Measurements from ENCODE around the gene FBXO8. TPM values are rescaled to one million over a fixed set of nuclear protein-coding genes. Genes with fewer than 3 reads are reported as not detected.

FBXO8 gene
- total RNA-seq, 1 experiment from 2014 or later, result 5.8 TPM

DNA sequence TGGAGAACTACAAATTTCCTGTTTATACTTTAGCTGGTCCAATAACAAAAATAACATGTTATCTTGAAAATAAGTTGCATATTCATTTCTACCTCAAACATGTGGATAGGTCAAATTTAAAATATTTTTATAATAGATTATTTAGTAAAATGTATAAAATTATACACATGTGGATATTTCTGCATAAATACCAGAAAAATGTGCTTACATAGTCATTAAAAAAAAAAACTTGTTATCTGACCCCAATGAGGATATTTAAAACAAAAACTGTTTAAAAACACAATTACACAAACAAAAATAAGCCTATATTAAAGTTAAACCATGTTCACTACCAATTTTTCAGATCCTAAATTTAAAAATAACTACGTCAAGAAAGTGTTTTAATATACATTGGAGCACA is 28.1 kb downstream of the FBXO8 start:
- no peak overlapping the region for H3K27ac ChIP-seq (ENCODE audit: low read length)
- no peak overlapping the region for H3K4me3 ChIP-seq (ENCODE audit: low read depth in 2 of 2, low read length in 2 of 2)
- H3K36me3 ChIP-seq (ENCODE audit: control insufficient read depth, insufficient read depth, low read length), result no peaks in the 10 kb centered on the region
- H3K27me3 ChIP-seq (ENCODE audit: control insufficient read depth, insufficient read depth, low read length), result no peaks in the 10 kb centered on the region
- H3K4me1 ChIP-seq (ENCODE audit: control insufficient read depth, insufficient read depth, low read length), result no peaks in the 10 kb centered on the region
- ChIA-PET POLR2A (no interaction called here), CTCF (no interaction called here)
- in situ Hi-C loops (cut with HindIII; ENCODE audit: low pct_unique_long_range_greater_than_20kb, low sequenced_read_pairs), result no loop called here
- H3K9me3 ChIP-seq (ENCODE audit: control insufficient read depth, insufficient read depth, low read depth, low read length), result no peaks in the 10 kb centered on the region
- BruUV-seq (replicated peaks), result no TSS peak
- DNase-seq (ENCODE audit: low read depth, low spot score), result no peak
- TF ChIP-seq, protein P1, sequence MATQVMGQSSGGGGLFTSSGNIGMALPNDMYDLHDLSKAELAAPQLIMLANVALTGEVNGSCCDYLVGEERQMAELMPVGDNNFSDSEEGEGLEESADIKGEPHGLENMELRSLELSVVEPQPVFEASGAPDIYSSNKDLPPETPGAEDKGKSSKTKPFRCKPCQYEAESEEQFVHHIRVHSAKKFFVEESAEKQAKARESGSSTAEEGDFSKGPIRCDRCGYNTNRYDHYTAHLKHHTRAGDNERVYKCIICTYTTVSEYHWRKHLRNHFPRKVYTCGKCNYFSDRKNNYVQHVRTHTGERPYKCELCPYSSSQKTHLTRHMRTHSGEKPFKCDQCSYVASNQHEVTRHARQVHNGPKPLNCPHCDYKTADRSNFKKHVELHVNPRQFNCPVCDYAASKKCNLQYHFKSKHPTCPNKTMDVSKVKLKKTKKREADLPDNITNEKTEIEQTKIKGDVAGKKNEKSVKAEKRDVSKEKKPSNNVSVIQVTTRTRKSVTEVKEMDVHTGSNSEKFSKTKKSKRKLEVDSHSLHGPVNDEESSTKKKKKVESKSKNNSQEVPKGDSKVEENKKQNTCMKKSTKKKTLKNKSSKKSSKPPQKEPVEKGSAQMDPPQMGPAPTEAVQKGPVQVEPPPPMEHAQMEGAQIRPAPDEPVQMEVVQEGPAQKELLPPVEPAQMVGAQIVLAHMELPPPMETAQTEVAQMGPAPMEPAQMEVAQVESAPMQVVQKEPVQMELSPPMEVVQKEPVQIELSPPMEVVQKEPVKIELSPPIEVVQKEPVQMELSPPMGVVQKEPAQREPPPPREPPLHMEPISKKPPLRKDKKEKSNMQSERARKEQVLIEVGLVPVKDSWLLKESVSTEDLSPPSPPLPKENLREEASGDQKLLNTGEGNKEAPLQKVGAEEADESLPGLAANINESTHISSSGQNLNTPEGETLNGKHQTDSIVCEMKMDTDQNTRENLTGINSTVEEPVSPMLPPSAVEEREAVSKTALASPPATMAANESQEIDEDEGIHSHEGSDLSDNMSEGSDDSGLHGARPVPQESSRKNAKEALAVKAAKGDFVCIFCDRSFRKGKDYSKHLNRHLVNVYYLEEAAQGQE (IDR thresholded peaks at IDR 0.05; ENCODE audit: insufficient read depth in 1 of 2, low read depth in 2 of 2, low read length in 1 of 2), result no peak
- TF ChIP-seq TCF7L2 (IDR thresholded peaks at IDR 0.05; ENCODE audit: low read depth, low read length) (no peak), POLR2AphosphoS5 (IDR thresholded peaks at IDR 0.05; ENCODE audit: low read depth, low read length) (no peak), SIN3A (IDR thresholded peaks at IDR 0.05; ENCODE audit: borderline replicate concordance, insufficient read depth, low read depth, low read length) (no peak)
- TF ChIP-seq, protein P2, sequence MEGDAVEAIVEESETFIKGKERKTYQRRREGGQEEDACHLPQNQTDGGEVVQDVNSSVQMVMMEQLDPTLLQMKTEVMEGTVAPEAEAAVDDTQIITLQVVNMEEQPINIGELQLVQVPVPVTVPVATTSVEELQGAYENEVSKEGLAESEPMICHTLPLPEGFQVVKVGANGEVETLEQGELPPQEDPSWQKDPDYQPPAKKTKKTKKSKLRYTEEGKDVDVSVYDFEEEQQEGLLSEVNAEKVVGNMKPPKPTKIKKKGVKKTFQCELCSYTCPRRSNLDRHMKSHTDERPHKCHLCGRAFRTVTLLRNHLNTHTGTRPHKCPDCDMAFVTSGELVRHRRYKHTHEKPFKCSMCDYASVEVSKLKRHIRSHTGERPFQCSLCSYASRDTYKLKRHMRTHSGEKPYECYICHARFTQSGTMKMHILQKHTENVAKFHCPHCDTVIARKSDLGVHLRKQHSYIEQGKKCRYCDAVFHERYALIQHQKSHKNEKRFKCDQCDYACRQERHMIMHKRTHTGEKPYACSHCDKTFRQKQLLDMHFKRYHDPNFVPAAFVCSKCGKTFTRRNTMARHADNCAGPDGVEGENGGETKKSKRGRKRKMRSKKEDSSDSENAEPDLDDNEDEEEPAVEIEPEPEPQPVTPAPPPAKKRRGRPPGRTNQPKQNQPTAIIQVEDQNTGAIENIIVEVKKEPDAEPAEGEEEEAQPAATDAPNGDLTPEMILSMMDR (IDR thresholded peaks at IDR 0.05), result no peak
- intact Hi-C loops (cut with micrococcal nuclease; ENCODE audit: unreplicated experiment), result no loop called here
- no peak for ATAC-seq

GRCh38 chr4:174254613-174255012 is 28.9 kb downstream of the FBXO8 start:
- Histone ChIP-seq H3K4me3 (ENCODE audit: low read depth in 2 of 2, low read length in 2 of 2) (no peak overlapping the region), H3K36me3 (ENCODE audit: control insufficient read depth, insufficient read depth, low read length) (no peaks in the 10 kb centered on the region), H3K9me3 (ENCODE audit: control insufficient read depth, insufficient read depth, low read depth, low read length) (no peaks in the 10 kb centered on the region), H3K27ac (ENCODE audit: low read length) (no peak overlapping the region), H3K4me1 (ENCODE audit: control insufficient read depth, insufficient read depth, low read length) (no peaks in the 10 kb centered on the region), H3K27me3 (ENCODE audit: control insufficient read depth, insufficient read depth, low read length) (no peaks in the 10 kb centered on the region)
- ATAC-seq (no peak), DNase-seq (ENCODE audit: low read depth, low spot score) (no peak)
- POLR2A ChIA-PET, result no interaction called here
- TF ChIP-seq POLR2AphosphoS5 (IDR thresholded peaks at IDR 0.05; ENCODE audit: low read depth, low read length) (no peak), TCF7L2 (IDR thresholded peaks at IDR 0.05; ENCODE audit: low read depth, low read length) (no peak), SIN3A (IDR thresholded peaks at IDR 0.05; ENCODE audit: borderline replicate concordance, insufficient read depth, low read depth, low read length) (no peak)
- TF ChIP-seq, protein P1 (IDR thresholded peaks at IDR 0.05; ENCODE audit: insufficient read depth in 1 of 2, low read depth in 2 of 2, low read length in 1 of 2), result no peak
- TF ChIP-seq, protein P2 (IDR thresholded peaks at IDR 0.05), result no peak
- in situ Hi-C loops (cut with HindIII; ENCODE audit: low pct_unique_long_range_greater_than_20kb, low sequenced_read_pairs) (no loop called here), intact Hi-C loops (cut with micrococcal nuclease; ENCODE audit: unreplicated experiment) (no loop called here)
- CTCF ChIA-PET, result no interaction called here
- no TSS peak for BruUV-seq (replicated peaks)
